Panc1 (cell line): ENCODE data around the gene TUFT1. TPM values are rescaled to one million over a fixed set of nuclear protein-coding genes. Genes with fewer than 3 reads are reported as not detected.

Experiments
- ATAC-seq: fragments of 200-7000 bp; cut with Tn5 transposase; 2 replicates; pipeline ENCODE4 v1.9.1; 2020; ENCODE audit warnings: mild to moderate bottlenecking, moderate library complexity
- BruUV-seq: library from RNA; stranded (reverse); fragments of 400-500 nt; replicated peaks from 2 replicates; lab custom pipeline; 2021; lab: Mats Ljungman, UMichigan
- CTCF ChIA-PET: fragments of 300-600 bp; sonication (Branson Sonifier 250); formaldehyde crosslinking; loops from one replicate; lab custom pipeline; 2022; ENCODE audit warnings: antibody characterized with exemption; lab: Charles Lee
- POLR2A ChIA-PET: fragments of 300-600 bp; sonication (Branson Sonifier 250); formaldehyde crosslinking; loops from one replicate; lab custom pipeline; 2022; ENCODE audit warnings: antibody characterized with exemption; lab: Charles Lee
- DNase-seq: peaks from one replicate; pipeline ENCODE4 v3.0.0-alpha.2; 2010; ENCODE audit warnings: low read depth, low spot score
- H3K27ac ChIP-seq: 2 replicates; pipeline ENCODE4 v1.5.1; 2011; ENCODE audit warnings: mild to moderate bottlenecking, low read length, inconsistent platforms
- H3K27me3 ChIP-seq: fragments of 200-500 bp; sonication (Bioruptor generic); 2 replicates; pipeline ENCODE4 v1.6.0; 2014; ENCODE audit warnings: low read length, inconsistent platforms; ENCODE audit not compliant: control insufficient read depth, insufficient read depth
- H3K36me3 ChIP-seq: fragments of 200-500 bp; sonication (Bioruptor generic); 2 replicates; pipeline ENCODE4 v1.5.1; 2014; ENCODE audit warnings: inconsistent platforms, mild to moderate bottlenecking, low read length, moderate library complexity; ENCODE audit not compliant: control insufficient read depth, insufficient read depth
- H3K4me1 ChIP-seq: 2 replicates; pipeline ENCODE4 v1.5.1; 2011; ENCODE audit warnings: inconsistent platforms, mild to moderate bottlenecking, low read length, moderate library complexity; ENCODE audit not compliant: control insufficient read depth, insufficient read depth
- H3K4me3 ChIP-seq, 2 experiments: 2 replicates each; pipeline ENCODE4 v1.5.1; 2011 to 2012; ENCODE audit warnings: low read depth in 2 of 2, low read length in 2 of 2, mild to moderate bottlenecking in 2 of 2, inconsistent platforms in 1 of 2, moderate library complexity in 1 of 2
- H3K9me3 ChIP-seq: fragments of 200-500 bp; sonication (Bioruptor generic); 2 replicates; pipeline ENCODE4 v1.5.1; 2014; ENCODE audit warnings: low read depth, mild to moderate bottlenecking, inconsistent platforms, low read length, moderate library complexity; ENCODE audit not compliant: control insufficient read depth, insufficient read depth
- POLR2AphosphoS5 ChIP-seq: IDR thresholded peaks from 2 replicates; pipeline ENCODE4 v1.6.1; 2012; ENCODE audit warnings: mild to moderate bottlenecking, low read depth, low read length, moderate library complexity
- REST ChIP-seq, 2 experiments: IDR thresholded peaks; 2 replicates each; pipeline ENCODE4 v1.6.1; 2011 to 2012; ENCODE audit warnings: low read depth in 2 of 2, control low read depth in 1 of 2, low read length in 1 of 2, mild to moderate bottlenecking in 1 of 2, moderate library complexity in 1 of 2; ENCODE audit not compliant: insufficient read depth in 1 of 2
- SIN3A ChIP-seq: IDR thresholded peaks from 2 replicates; pipeline ENCODE4 v1.6.1; 2012; ENCODE audit warnings: low read depth, mild to moderate bottlenecking, low read length, moderate library complexity, borderline replicate concordance; ENCODE audit not compliant: insufficient read depth
- TCF7L2 ChIP-seq: IDR thresholded peaks from 2 replicates; pipeline ENCODE4 v1.6.1; 2011; ENCODE audit warnings: mild to moderate bottlenecking, low read depth, low read length, inconsistent platforms
- in situ Hi-C: cut with HindIII; loops from 2 replicates; pipeline ENCODE4 v1.10.0; 2016; ENCODE audit warnings: low sequenced_read_pairs, low pct_unique_long_range_greater_than_20kb
- intact Hi-C: fragments of 100-400 bp; cut with micrococcal nuclease; formaldehyde crosslinking; loops from one replicate; pipeline ENCODE4 v1.10.0; 2022; ENCODE audit not compliant: unreplicated experiment
- total RNA-seq: library from RNA; stranded (reverse); gene quantifications from one replicate; pipeline ENCODE4 v1.2.1, GENCODE V29; 2021; ENCODE audit not compliant: unreplicated experiment
- TF ChIP-seq, protein P1 (sequence below): fragments of 450-650 bp; IDR thresholded peaks from 2 replicates; pipeline ENCODE4 v1.5.1; 2017; ENCODE audit warnings: mild to moderate bottlenecking

Gene TUFT1
- total RNA-seq, 1 experiment from 2014 or later: 66.4 TPM

GRCh38 chr1:151556052-151556451 is 15.9 kb downstream of the TUFT1 start:
- intact Hi-C loops: no loop called here
- BruUV-seq: no TSS peak
- DNase-seq (no peak), ATAC-seq (no peak)
- Histone ChIP-seq H3K27me3 (no peaks in the 10 kb centered on the region), H3K9me3 (no peaks in the 10 kb centered on the region), H3K4me3 (no peak overlapping the region), H3K27ac (no peak overlapping the region), H3K36me3 (no peaks in the 10 kb centered on the region), H3K4me1 (peaks cover 26% of the 10 kb centered on the region)
- CTCF ChIA-PET: no interaction called here
- POLR2A ChIA-PET: no interaction called here
- TF ChIP-seq REST (IDR thresholded peaks at IDR 0.05; ENCODE audit: insufficient read depth in 1 of 2, low read depth in 2 of 2, low read length in 1 of 2) (no peak), TCF7L2 (no peak), POLR2AphosphoS5 (no peak), SIN3A (no peak)
- TF ChIP-seq, protein P1, sequence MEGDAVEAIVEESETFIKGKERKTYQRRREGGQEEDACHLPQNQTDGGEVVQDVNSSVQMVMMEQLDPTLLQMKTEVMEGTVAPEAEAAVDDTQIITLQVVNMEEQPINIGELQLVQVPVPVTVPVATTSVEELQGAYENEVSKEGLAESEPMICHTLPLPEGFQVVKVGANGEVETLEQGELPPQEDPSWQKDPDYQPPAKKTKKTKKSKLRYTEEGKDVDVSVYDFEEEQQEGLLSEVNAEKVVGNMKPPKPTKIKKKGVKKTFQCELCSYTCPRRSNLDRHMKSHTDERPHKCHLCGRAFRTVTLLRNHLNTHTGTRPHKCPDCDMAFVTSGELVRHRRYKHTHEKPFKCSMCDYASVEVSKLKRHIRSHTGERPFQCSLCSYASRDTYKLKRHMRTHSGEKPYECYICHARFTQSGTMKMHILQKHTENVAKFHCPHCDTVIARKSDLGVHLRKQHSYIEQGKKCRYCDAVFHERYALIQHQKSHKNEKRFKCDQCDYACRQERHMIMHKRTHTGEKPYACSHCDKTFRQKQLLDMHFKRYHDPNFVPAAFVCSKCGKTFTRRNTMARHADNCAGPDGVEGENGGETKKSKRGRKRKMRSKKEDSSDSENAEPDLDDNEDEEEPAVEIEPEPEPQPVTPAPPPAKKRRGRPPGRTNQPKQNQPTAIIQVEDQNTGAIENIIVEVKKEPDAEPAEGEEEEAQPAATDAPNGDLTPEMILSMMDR: no peak
- in situ Hi-C loops: no loop called here

DNA sequence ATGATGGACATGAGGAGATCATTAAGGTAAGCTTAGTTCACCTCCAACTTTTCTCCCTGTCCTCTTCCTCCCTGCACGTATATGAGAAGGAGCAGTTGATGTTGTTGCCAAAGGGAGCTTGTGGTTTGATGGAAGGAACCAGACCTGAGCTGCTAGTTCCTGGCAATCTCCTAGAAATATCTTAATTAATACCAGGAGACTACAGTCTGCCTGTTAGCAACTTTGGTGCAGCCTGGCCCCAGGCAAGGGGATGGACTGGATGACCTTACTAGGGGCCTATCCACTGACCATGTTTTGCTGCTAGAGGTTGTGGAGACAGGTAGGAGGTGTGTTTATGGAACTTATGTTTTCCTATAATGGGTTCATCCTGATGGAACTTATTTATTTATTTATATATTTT is 22.6 kb downstream of the TUFT1 start:
- TF ChIP-seq SIN3A (no peak), POLR2AphosphoS5 (no peak), TCF7L2 (no peak), REST (IDR thresholded peaks at IDR 0.05; ENCODE audit: insufficient read depth in 1 of 2, low read depth in 2 of 2, low read length in 1 of 2) (no peak)
- TF ChIP-seq, protein P1: no peak
- peaks cover 7% of the 10 kb centered on the region for H3K4me1 ChIP-seq
- in situ Hi-C loops: no loop called here
- H3K9me3 ChIP-seq: no peaks in the 10 kb centered on the region
- no peak overlapping the region for H3K27ac ChIP-seq
- ChIA-PET CTCF (no interaction called here), POLR2A (no interaction called here)
- no peaks in the 10 kb centered on the region; the same call in 1 of the 2 replicates for H3K36me3 ChIP-seq
- DNase-seq: no peak
- H3K4me3 ChIP-seq: no peak overlapping the region
- BruUV-seq: no TSS peak
- ATAC-seq: no peak
- no peaks in the 10 kb centered on the region for H3K27me3 ChIP-seq
- intact Hi-C loops: no loop called here
